Urinary bladder (tissue), 4 donors: ENCODE data around the gene ATL3. TPM values are rescaled to one million over a fixed set of nuclear protein-coding genes. Genes with fewer than 3 reads are reported as not detected.
"Not testable (repeated sequence)": the region's sequence is repeated elsewhere in the genome, so short reads cannot be mapped to it uniquely, and the experiment has no call there.

ENCODE experiments used
- DNase-seq: peaks from one replicate; pipeline ENCODE4 v3.0.0-alpha.2; 2015; ENCODE audit errors: extremely low spot score
- H3K27ac ChIP-seq: one replicate; pipeline ENCODE4 v1.5.1; 2013; ENCODE audit warnings: low read depth, mild to moderate bottlenecking, moderate library complexity
- H3K36me3 ChIP-seq: one replicate; pipeline ENCODE4 v1.6.1; 2013; ENCODE audit warnings: mild to moderate bottlenecking, moderate library complexity; ENCODE audit not compliant: insufficient read depth
- H3K4me1 ChIP-seq: one replicate; pipeline ENCODE4 v1.6.1; 2013; ENCODE audit warnings: mild to moderate bottlenecking, moderate library complexity; ENCODE audit not compliant: insufficient read depth
- H3K4me3 ChIP-seq: one replicate; pipeline ENCODE4 v1.5.1; 2013; ENCODE audit warnings: low read depth, low read length
- WGBS: extraction: QIAGEN DNeasy Blood & Tissue Kit; methylation state at CpG from one replicate; pipeline ENCODE4 v1.1.7; 2013; 5-methylcytosine and 5-hydroxymethylcytosine counted together
- polyA plus RNA-seq: library from polyadenylated mRNA; stranded (reverse); fragments of 200-250 nt; gene quantifications from one replicate; pipeline ENCODE4 v1.2.3, GENCODE V29; 2013
- total RNA-seq: library from RNA; depleted of rRNA; stranded (reverse); fragments of >200 nt; gene quantifications from one replicate; pipeline ENCODE4 v1.2.3, GENCODE V29; 2014
- donor health status: healthy with polysubstance abuse.
- donor health status: healthy.

The ATL3 gene
- total and polyA plus RNA-seq, 2 donors = 34.7 to 145 TPM

GRCh38 chr11:63608353-63609345 lies 62.5 kb downstream of the ATL3 start:
- H3K36me3 ChIP-seq = no peaks in the 10 kb centered on the region
- H3K4me1 ChIP-seq = peaks cover 2% of the 10 kb centered on the region
- H3K27ac ChIP-seq = no peak overlapping the region
- no peak overlapping the region for H3K4me3 ChIP-seq
- WGBS = 90% methylated on average over 11 of the region's 11 CpGs
- DNase-seq = no peak

DNA sequence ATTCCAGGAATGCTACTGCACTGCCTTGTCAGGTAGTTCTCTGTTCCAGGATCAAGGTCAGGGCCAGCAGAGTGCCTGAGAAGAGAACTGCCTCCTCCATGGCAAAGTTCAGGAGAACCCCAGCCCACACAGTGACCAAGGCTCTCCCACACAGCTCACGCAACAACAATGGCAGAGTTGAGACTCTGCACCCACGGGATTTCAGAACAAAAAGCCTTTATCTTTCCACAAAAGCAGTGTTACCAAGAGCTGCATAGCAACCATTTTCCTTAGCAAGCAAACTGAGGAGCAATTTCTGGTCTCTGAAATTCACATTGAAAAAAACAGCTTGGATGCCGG lies 68.0 kb downstream of the ATL3 start:
- no peak for DNase-seq
- Histone ChIP-seq H3K36me3 (no peaks in the 10 kb centered on the region), H3K4me3 (no peak overlapping the region), H3K4me1 (no peaks in the 10 kb centered on the region), H3K27ac (no peak overlapping the region)
- 62% methylated on average over 3 of the region's 3 CpGs for WGBS

DNA sequence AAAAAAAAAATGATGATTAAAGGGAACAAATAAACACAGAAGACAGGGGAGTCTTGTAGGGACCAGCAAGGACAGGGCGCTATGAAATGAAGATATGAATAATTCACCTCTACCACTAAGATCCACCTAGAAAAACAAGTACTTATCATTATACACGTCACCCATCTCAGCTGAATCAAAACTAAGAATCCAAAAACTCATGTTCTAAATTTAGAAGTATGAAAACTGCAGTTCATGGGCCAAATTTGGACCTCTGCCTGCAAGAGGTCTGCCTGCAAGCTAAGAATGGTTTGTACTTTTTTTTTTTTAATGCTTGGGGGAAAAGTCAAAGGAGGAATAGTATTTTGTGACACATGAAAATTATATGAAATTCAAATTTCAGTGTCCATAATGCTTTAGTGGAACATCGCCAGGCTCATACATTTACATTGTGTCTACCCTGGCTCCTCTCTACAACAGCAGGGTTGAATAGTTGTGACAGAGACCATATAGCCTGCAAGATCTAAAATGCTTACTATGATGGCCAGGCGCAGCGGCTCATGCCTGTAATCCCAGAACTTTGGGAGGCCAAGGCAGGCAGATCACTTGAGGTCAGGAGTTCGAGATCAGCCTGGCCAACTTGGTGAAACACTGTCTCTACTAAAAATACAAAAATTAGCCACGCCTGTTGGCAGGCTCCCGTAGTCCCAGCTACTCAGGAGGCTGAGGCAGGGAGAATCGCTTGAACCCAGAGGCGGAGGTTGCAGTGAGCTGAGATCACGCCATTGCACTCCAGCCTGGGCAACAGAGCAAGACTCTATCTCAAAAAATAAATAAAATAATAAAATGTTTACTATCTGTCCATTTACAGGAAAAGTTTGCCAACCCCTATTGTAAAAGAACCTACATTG lies 68.6 kb downstream of the ATL3 start:
- WGBS = 66% methylated on average over 11 of the region's 11 CpGs

DNA sequence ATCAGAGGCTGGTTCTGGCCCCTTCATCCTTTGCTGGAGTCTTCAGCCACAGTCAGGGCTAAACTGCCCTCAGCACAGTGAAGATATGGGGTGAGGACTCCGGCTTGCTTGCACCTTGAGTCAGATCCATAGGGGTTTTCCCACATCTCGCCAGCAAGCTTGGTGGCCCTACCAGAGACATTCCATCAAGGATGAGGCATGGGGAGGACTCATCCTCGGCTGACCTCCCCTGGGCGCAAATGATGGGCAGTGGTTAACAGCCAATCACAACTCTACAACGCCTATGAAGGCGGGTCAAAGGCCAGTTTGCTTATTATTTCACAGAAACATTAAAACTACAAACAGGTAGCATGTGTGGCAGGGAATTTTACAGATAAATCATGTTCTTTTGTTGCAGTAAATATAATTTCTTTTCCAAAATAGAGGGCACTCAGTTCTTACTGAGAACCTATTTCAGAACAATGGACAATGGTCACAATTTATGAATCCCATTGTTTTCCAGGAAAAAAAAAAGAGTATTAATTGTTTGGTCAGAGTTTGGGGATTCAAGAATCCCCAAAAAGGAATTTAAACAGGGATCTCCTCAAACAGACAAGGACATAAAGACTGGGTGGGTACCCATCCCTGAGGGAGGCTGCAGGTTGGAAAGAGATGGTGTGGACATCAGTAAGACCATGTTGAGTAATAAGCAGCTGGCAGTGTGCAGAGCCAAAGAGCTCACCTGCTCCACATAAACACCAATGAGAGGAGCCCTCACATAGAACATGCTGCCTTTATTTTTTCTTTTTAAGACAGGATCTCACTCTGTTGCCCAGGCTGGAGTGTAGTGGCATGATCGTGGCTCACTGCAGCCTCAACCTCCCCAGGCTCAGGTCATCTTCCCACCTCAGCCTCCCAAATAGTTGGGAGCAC lies 71.7 kb downstream of the ATL3 start:
- DNase-seq = no peak
- WGBS = 83% methylated on average over 7 of the region's 7 CpGs
- no peak overlapping the region for H3K27ac ChIP-seq
- no peaks in the 10 kb centered on the region for H3K36me3 ChIP-seq
- no peak overlapping the region for H3K4me3 ChIP-seq
- no peaks in the 10 kb centered on the region for H3K4me1 ChIP-seq

More for the DNA sequence above, 68.6 kb downstream of the ATL3 start:
- H3K36me3 ChIP-seq, H3K4me3 ChIP-seq, H3K4me1 ChIP-seq, DNase-seq, H3K27ac ChIP-seq: not testable (repeated sequence)

DNA sequence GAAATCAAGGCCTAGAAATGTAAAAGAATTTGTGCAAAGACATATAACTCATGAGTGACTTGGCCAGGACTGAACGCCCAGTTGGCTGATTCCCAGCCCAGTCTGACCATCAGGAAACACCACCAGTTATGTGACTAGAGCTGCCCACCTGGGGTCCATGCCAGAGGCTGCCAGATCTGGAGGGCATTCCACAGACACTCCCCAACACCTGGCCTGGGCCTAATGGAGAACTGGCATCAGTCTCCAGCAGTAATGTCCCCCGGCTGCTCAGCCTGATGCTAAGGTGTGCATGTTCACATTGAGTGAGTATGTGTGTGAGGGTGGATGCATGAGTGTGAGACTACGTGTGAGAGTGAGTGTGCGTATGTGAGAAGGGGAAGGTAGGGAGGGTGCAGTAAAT lies 72.6 kb downstream of the ATL3 start:
- Histone ChIP-seq H3K27ac (no peak overlapping the region), H3K4me3 (no peak overlapping the region), H3K4me1 (no peaks in the 10 kb centered on the region), H3K36me3 (no peaks in the 10 kb centered on the region)
- DNase-seq = no peak
- WGBS = 74% methylated on average over 4 of the region's 4 CpGs

GRCh38 chr11:63595296-63595695 lies 75.9 kb downstream of the ATL3 start:
- no peak overlapping the region for H3K27ac ChIP-seq
- WGBS = 86% methylated on average over 4 of the region's 4 CpGs
- no peaks in the 10 kb centered on the region for H3K36me3 ChIP-seq
- H3K4me1 ChIP-seq = no peaks in the 10 kb centered on the region
- H3K4me3 ChIP-seq = no peak overlapping the region
- DNase-seq = no peak

GRCh38 chr11:63592975-63593395 lies 78.2 kb downstream of the ATL3 start:
- Histone ChIP-seq H3K27ac (no peak overlapping the region), H3K4me3 (no peak overlapping the region), H3K4me1 (no peaks in the 10 kb centered on the region), H3K36me3 (no peaks in the 10 kb centered on the region)
- WGBS = 74% methylated on average over 4 of the region's 4 CpGs
- no peak for DNase-seq

DNA sequence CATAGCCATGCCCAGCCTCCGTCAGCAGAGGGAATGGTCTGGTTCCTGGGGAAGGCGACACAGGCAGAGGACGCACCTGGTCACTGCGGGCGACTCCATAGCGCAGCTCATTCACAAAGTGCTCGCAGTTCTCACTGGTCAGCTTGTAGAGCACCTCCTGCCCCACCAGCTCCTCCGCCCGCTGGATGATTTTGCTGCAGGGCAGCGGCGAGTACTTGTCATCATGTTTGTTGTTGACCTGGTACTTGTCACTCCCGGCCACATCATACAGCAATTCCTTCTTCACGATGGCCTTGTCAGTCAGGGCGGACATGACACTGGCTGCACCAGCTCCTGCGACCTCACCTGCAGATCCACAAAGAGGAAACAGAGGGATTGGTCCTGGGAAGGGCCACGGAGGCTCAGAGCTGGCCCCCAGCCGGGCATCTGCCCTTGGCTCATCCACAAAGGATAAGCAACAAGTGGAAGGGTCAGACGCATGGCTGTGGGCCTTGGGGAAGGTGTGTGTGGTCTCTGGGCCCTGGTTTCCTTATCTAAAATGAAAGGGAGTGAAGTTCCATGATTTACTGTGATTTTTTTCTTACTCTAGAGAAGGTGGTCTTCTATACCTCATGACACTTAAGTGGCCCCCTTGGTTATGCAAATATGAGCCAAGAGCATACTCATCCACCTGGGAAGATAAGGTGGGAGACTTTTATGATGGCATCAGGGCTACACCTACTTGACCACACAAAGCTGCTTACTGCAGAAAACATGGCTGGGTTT lies 81.0 kb downstream of the ATL3 start:
- no peaks in the 10 kb centered on the region for H3K36me3 ChIP-seq
- H3K4me3 ChIP-seq = no peak overlapping the region
- H3K27ac ChIP-seq = no peak overlapping the region
- no peaks in the 10 kb centered on the region for H3K4me1 ChIP-seq
- WGBS = 91% methylated on average over 18 of the region's 18 CpGs
- DNase-seq = no peak

- H3K4me1 ChIP-seq = no peaks in the 10 kb centered on the region
- WGBS = 53% methylated on average over 3 of the region's 3 CpGs
- H3K36me3 ChIP-seq = no peaks in the 10 kb centered on the region
- DNase-seq = no peak
- no peak overlapping the region for H3K4me3 ChIP-seq
- H3K27ac ChIP-seq = no peak overlapping the region
These were observed 82.2 kb downstream of the ATL3 start for GRCh38 chr11:63589000-63589399.

- H3K4me3 ChIP-seq = no peak overlapping the region
- no peak for DNase-seq
- no peaks in the 10 kb centered on the region for H3K36me3 ChIP-seq
- no peak overlapping the region for H3K27ac ChIP-seq
- WGBS = 91% methylated on average over 6 of the region's 6 CpGs
- H3K4me1 ChIP-seq = no peaks in the 10 kb centered on the region
These were observed 84.6 kb downstream of the ATL3 start for GRCh38 chr11:63586451-63587166.

DNA sequence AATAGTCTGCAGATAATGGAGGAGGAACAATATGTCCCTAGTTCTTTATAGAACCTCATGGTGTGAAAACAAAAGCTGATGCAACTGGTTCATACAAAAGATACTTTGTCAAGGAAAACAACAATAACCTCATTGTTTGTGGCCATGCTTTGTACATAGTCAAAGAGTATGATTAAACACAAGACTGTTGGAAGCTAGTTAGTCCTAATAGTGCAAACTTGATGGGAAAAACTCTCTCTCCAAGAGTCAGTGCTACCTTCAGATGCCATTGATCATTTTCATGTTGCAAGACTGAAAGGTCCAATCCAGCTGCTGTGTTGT lies 87.9 kb downstream of the ATL3 start:
- H3K27ac ChIP-seq = no peak overlapping the region
- H3K4me1 ChIP-seq = no peaks in the 10 kb centered on the region
- H3K36me3 ChIP-seq = no peaks in the 10 kb centered on the region
- DNase-seq = no peak
- H3K4me3 ChIP-seq = no peak overlapping the region

DNA sequence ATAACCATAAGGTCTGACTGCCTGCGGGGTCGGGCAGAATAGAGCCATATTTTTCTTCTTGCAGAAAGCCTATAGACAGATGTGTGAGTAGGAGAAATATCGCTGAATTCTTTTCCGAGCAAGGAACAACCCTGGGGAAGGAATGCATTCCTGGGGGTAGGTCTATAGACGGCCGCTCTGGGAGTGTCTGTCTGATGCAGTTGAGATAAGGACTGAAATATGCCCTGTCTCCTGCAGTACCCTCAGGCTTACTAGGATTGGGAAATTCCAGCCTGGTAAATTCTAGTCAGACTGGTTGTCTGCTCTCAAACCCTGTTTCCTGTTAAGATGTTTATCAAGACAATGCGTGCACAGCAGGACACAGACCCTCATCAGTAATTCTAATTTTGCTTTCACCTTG lies 90.0 kb downstream of the ATL3 start:
- H3K4me1 ChIP-seq, H3K4me3 ChIP-seq, H3K27ac ChIP-seq, H3K36me3 ChIP-seq, DNase-seq: not testable (repeated sequence)
- 68% methylated on average over 7 of the region's 7 CpGs for WGBS
